ENCODE data around the gene FCGR3B.
"Not testable (repeated sequence)": the region's sequence is repeated elsewhere in the genome, so short reads cannot be mapped to it uniquely, and the experiment has no call there.

DNA sequence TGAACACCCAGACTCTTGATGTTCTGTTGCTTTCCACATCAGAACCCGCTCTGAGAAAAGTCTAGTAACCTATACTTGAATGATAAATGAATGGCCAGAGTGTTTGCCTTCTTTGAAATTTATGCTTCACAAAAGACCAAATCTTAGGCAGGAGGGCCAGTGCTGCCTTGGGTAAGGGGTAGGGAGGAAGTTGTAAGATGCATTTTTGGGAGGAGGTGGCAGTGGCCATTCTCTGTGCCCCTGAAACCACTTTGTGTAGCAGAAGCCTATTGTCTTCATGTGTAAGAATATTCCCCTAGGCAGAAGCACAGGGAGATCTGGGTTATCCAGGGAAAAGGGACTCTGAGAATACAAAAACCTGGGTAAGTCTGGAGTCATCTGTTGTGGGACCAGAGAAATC lies 32.6 kb upstream of the FCGR3B start:
- TF ChIP-seq POLR2A (IDR thresholded peaks at IDR 0.05; ENCODE audit: low read depth, low read length); PAX5 (IDR thresholded peaks at IDR 0.05; ENCODE audit: insufficient read depth, low read length, severe bottlenecking); TAF1 (IDR thresholded peaks at IDR 0.05; ENCODE audit: low read depth, low read length); POLR2AphosphoS5 (IDR thresholded peaks at IDR 0.05; ENCODE audit: low read depth, low read length); SPI1 (IDR thresholded peaks at IDR 0.05; ENCODE audit: low read depth, low read length); POU2F2 (IDR thresholded peaks at IDR 0.05; ENCODE audit: low read depth, low read length): not testable (repeated sequence)

All from GM12891 (cell line).